Psoas muscle (tissue), 8 donors: ENCODE results near the gene MOB3B. TPM values are rescaled to one million over a fixed set of nuclear protein-coding genes. Genes with fewer than 3 reads are reported as not detected.

Experiments
- ATAC-seq, 4 donors: fragments of 200-7000 bp; cut with Tn5 transposase; one replicate each; pipeline ENCODE4 v1.9.1; 2020; ENCODE audit warnings: moderate library complexity in 3 of 4, mild to moderate bottlenecking in 2 of 4
- DNase-seq, 2 donors: peaks; one replicate each; pipeline ENCODE4 v3.0.0-alpha.2; 2020
- H3K27ac ChIP-seq: fragments of 200-600 bp; one replicate; pipeline ENCODE4 v1.8.0; 2022
- H3K27me3 ChIP-seq, 3 donors: fragments of 200-600 bp in 1 of 3; one replicate each; pipeline versions ENCODE4 v1.6.1 to v1.8.0; 2013 to 2022; ENCODE audit warnings: low read length in 2 of 3, mild to moderate bottlenecking in 2 of 3, moderate library complexity in 1 of 3; ENCODE audit not compliant: insufficient read depth in 3 of 3
- H3K36me3 ChIP-seq, 2 donors: fragments of 200-600 bp in 1 of 2; one replicate each; pipeline versions ENCODE4 v1.6.1 to v1.8.0; 2013 to 2022; ENCODE audit warnings: low read depth in 1 of 2, mild to moderate bottlenecking in 1 of 2, moderate library complexity in 1 of 2; ENCODE audit not compliant: insufficient read depth in 1 of 2
- H3K4me1 ChIP-seq: fragments of 200-600 bp; one replicate; pipeline ENCODE4 v1.8.0; 2022
- H3K4me3 ChIP-seq: fragments of 200-600 bp; one replicate; pipeline ENCODE4 v1.8.0; 2022; ENCODE audit warnings: mild to moderate bottlenecking
- H3K9me3 ChIP-seq: fragments of 200-600 bp; one replicate; pipeline ENCODE4 v1.8.0; 2022
- WGBS, 3 donors: extraction: QIAGEN DNeasy Blood & Tissue Kit; methylation state at CpG; one replicate each; pipeline versions ENCODE4 v1.1.6 to v1.1.7; 2013; 5-methylcytosine and 5-hydroxymethylcytosine counted together
- intact Hi-C, 2 donors: fragments of 100-400 bp; cut with DNase I; formaldehyde crosslinking; loops; one replicate each; pipeline versions ENCODE4 v1.11.0 to v1.14.2; 2022
- polyA plus RNA-seq, 3 donors: library from polyadenylated mRNA; stranded (reverse); fragments of 200-250 nt; gene quantifications; one replicate each; pipeline ENCODE4 v1.2.3, GENCODE V29; 2013
- total RNA-seq, 4 donors: library from RNA; stranded (reverse); fragmentation: NEBNext Ultra II Directional in 2 of 4; extraction: Animal tissue kit (Norgen Biotek cat#: 25700) in 2 of 4; gene quantifications; one replicate each; pipeline versions ENCODE4 v1.2.1 to v1.2.4, GENCODE V29; 2021 to 2023
- TF ChIP-seq, protein P1 (sequence below): fragments of 200-600 bp; IDR thresholded peaks from one replicate; pipeline ENCODE4 v1.8.0; 2022; ENCODE audit warnings: antibody characterized with exemption
- donor health status: healthy with polysubstance abuse.
- donor health status: DM: no; HTN: no; CAD: no; lungs with moderate emphysema.
- donor health status: Bipolar disorder and iron deficiency.
- donor health status: healthy.
- donor health status: DM: yes; HTN: yes; CAD: no.
- donor health status: DM: no; HTN: no; CAD: no.
- donor health status: DM: no; HTN: no; CAD: no.
- donor health status: DM: yes; HTN: yes; CAD: no.

Gene MOB3B
- total and polyA plus RNA-seq, 7 donors, result 0.57 to 4.5 (median 1.8) TPM

DNA sequence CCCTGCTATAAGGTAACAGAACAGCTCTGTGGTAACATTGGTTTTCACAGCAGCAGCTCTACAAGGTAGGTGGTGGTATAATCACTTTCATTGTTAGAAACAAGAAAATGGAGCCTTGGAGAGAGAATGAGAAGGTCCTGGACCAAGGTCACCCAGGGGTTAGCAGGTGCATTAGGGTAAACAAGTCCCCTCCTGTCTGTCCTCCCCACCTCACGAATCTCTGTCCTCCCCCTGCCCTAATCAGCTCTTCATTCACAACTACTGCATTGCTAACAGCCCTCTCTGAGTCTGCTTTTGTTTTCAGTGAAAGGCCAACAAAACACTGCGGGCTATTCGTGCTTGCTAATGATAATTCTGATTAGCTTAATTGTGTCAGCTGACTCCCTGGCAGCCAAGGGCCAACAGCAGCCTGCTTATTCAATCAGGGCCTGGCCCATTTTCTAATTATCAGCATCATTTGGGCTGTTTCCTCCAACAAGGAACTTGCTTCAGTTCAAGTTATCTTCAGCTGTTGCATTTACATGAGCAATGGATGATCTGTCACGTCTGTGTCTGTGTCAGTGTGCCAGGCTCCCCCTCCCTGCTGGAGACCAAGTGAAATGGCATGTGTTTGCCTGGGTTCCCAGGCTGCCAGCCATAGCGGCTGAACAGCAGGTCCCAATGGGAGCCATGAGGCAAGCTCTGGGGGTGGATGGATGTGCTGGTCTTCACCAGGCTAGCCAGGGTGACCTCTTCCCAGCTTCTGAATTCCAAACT, 176.0 kb downstream of the MOB3B start:
- Histone ChIP-seq H3K36me3 (peaks cover 0 to 2% of the 10 kb centered on the region in 2 donors), H3K27ac (peak overlapping the region; percentile 38), H3K4me1 (peaks cover 5% of the 10 kb centered on the region), H3K27me3 (no peaks in the 10 kb centered on the region), H3K4me3 (no peak overlapping the region), H3K9me3 (no peaks in the 10 kb centered on the region)
- TF ChIP-seq, protein P1, sequence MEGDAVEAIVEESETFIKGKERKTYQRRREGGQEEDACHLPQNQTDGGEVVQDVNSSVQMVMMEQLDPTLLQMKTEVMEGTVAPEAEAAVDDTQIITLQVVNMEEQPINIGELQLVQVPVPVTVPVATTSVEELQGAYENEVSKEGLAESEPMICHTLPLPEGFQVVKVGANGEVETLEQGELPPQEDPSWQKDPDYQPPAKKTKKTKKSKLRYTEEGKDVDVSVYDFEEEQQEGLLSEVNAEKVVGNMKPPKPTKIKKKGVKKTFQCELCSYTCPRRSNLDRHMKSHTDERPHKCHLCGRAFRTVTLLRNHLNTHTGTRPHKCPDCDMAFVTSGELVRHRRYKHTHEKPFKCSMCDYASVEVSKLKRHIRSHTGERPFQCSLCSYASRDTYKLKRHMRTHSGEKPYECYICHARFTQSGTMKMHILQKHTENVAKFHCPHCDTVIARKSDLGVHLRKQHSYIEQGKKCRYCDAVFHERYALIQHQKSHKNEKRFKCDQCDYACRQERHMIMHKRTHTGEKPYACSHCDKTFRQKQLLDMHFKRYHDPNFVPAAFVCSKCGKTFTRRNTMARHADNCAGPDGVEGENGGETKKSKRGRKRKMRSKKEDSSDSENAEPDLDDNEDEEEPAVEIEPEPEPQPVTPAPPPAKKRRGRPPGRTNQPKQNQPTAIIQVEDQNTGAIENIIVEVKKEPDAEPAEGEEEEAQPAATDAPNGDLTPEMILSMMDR, result no peak
- ATAC-seq, result peak; percentile 51 to 80 (median 72)
- intact Hi-C loops, result no loop called here
- peak; percentile 45 to 80 for DNase-seq
- 17 to 41% (median 17%) methylated on average over 5 of the region's 5 CpGs for WGBS, 3 donors

DNA sequence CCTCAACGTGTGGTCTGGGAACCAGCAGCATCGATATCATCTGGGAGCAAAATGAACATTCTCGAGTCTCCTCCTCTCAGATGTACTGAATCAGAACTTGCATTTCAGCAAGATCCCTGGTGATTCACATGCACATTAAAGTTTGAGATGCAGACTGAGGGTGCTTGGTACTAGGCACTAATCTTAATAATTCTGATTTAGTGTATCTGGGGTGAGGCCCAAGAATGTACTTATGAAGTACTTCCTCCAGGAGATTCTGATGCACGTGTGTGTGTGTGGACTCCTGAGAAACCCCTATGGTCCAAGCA, 176.5 kb downstream of the MOB3B start:
- Histone ChIP-seq H3K36me3 (no peaks in the 10 kb centered on the region), H3K27me3 (no peaks in the 10 kb centered on the region), H3K27ac (peak overlapping the region; percentile 38), H3K9me3 (no peaks in the 10 kb centered on the region), H3K4me3 (no peak overlapping the region), H3K4me1 (peaks cover 5% of the 10 kb centered on the region)
- TF ChIP-seq, protein P1, result no peak
- no peak for DNase-seq
- WGBS, 3 donors, result 58 to 72% (median 71%) methylated on average over 4 of the region's 4 CpGs
- intact Hi-C loops, result no loop called here
- no peak for ATAC-seq

DNA sequence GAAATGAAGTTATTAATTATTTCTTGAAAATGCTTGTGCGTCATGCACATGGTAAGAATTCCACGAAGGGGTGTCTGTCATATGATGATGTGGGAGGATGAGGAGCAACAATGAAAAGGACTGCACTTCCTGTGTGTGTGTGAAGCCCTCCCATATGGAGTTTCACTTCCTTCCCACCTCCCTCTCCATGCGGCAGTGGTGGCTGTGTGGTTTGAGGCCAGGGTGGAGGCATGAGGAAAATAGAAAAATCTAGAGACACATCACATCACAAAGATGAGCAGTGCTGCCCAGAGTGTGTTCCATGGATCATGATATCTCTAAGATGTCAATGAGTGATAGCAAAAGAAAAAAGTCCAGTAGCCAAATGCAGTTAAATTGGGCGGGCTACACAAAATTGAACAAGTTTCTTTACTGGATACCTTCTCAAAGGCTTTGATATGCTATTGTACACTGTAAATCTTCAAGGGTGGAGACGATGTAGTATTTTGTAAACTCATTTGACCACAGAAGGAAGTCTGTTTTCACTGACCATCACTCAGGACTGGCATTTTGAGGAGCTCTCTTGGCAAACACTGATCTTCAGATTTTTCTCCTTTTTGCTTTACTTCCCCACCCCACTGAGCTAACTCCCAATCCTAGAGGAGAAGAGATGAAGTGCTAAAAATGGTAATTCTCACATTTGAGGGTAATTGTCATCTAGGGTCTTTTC, 177.0 kb downstream of the MOB3B start:
- TF ChIP-seq, protein P1, result no peak
- Histone ChIP-seq H3K27ac (no peak overlapping the region), H3K27me3 (no peaks in the 10 kb centered on the region), H3K4me1 (peaks cover 5% of the 10 kb centered on the region), H3K4me3 (no peak overlapping the region), H3K36me3 (no peaks in the 10 kb centered on the region), H3K9me3 (no peaks in the 10 kb centered on the region)
- DNase-seq, result no peak
- 83 to 88% (median 87%) methylated on average over 5 of the region's 5 CpGs for WGBS, 3 donors
- intact Hi-C loops, result no loop called here
- no peak for ATAC-seq

DNA sequence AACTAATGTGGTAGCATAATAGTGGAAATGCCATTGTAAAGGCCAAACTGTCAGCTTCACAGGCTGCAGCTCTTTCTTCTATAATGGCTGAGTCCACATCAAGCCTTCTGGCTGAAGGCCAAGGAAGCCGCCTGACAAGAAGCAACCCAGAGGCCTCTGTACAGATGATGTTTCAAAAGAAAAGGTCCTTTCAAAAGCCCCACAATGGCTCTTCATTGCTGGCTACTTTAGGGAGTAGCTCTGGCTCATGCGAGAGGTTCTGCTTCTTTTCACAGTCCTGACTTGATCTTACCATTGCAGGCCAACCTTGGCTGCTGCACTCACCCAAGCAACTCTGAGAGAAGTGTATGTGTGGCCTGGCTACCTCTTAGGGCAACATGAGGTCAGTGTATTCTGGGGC, 178.2 kb downstream of the MOB3B start:
- WGBS, 3 donors, result 24 to 36% (median 24%) methylated on average over 2 of the region's 2 CpGs
- peak in 3 of 4 donors; percentile 51 to 79 (median 74) for ATAC-seq
- Histone ChIP-seq H3K36me3 (no peaks in the 10 kb centered on the region), H3K4me3 (no peak overlapping the region), H3K27me3 (no peaks in the 10 kb centered on the region), H3K4me1 (peaks cover 5% of the 10 kb centered on the region), H3K27ac (no peak overlapping the region), H3K9me3 (no peaks in the 10 kb centered on the region)
- intact Hi-C loops, result no loop called here
- TF ChIP-seq, protein P1, result no peak
- DNase-seq, result peak; percentile 47 to 68
